Inferior parietal cortex (tissue), 1 donor: ENCODE results near the gene CHIT1.
A peak's percentile ranks its signal among the peaks of the same experiment; 100 is the strongest.

ENCODE experiments used
- DNase-seq: peaks from one replicate; pipeline ENCODE4 v3.0.0-alpha.2; 2016; ENCODE audit errors: extremely low spot score

CHIT1 gene

GRCh38 chr1:203216274-203217138 lies 13.0 kb downstream of the CHIT1 start:
- DNase-seq: peak; percentile 95

- DNase-seq: no peak
Observed at GRCh38 chr1:203215573-203215972, 13.9 kb downstream of the CHIT1 start.

GRCh38 chr1:203214871-203215270 lies 14.6 kb downstream of the CHIT1 start:
- no peak for DNase-seq

GRCh38 chr1:203213126-203213525 lies 16.3 kb downstream of the CHIT1 start:
- DNase-seq: no peak

GRCh38 chr1:203211812-203212211 lies 17.7 kb downstream of the CHIT1 start:
- DNase-seq: no peak

- DNase-seq: no peak
Observed at GRCh38 chr1:203210988-203211387, 18.5 kb downstream of the CHIT1 start.

GRCh38 chr1:203210350-203210749 lies 19.1 kb downstream of the CHIT1 start:
- no peak for DNase-seq

GRCh38 chr1:203208181-203208580 lies 21.3 kb downstream of the CHIT1 start:
- no peak for DNase-seq

GRCh38 chr1:203207751-203208150 lies 21.7 kb downstream of the CHIT1 start:
- no peak for DNase-seq

GRCh38 chr1:203206129-203206687 lies 23.3 kb downstream of the CHIT1 start:
- no peak for DNase-seq

GRCh38 chr1:203204756-203205155 lies 24.7 kb downstream of the CHIT1 start:
- DNase-seq: no peak

- DNase-seq: no peak
Observed at GRCh38 chr1:203202431-203203245, 26.8 kb downstream of the CHIT1 start.

- DNase-seq: no peak
Observed at GRCh38 chr1:203201516-203202205, 27.8 kb downstream of the CHIT1 start.

GRCh38 chr1:203200916-203201315 lies 28.6 kb downstream of the CHIT1 start:
- no peak for DNase-seq

GRCh38 chr1:203199816-203200571 lies 29.5 kb downstream of the CHIT1 start:
- peak; percentile 70 for DNase-seq

GRCh38 chr1:203199481-203199815 lies 30.0 kb downstream of the CHIT1 start:
- no peak for DNase-seq

- no peak for DNase-seq
Observed at GRCh38 chr1:203199002-203199401, 30.5 kb downstream of the CHIT1 start.

GRCh38 chr1:203197625-203198024 lies 31.8 kb downstream of the CHIT1 start:
- DNase-seq: no peak

- DNase-seq: no peak
Observed at GRCh38 chr1:203196371-203196770, 33.1 kb downstream of the CHIT1 start.

- DNase-seq: no peak
Observed at GRCh38 chr1:203190949-203191348, 38.5 kb downstream of the CHIT1 start.

- DNase-seq: peak; percentile 53
Observed at GRCh38 chr1:203189951-203190352, 39.5 kb downstream of the CHIT1 start.
